ENCODE results near the gene PPHLN1. TPM values are rescaled to one million over a fixed set of nuclear protein-coding genes. Genes with fewer than 3 reads are reported as not detected.

The PPHLN1 gene
- total RNA-seq, 4 donors from 2014 or later: 39.5 to 45.5 (median 41.7) TPM

DNA sequence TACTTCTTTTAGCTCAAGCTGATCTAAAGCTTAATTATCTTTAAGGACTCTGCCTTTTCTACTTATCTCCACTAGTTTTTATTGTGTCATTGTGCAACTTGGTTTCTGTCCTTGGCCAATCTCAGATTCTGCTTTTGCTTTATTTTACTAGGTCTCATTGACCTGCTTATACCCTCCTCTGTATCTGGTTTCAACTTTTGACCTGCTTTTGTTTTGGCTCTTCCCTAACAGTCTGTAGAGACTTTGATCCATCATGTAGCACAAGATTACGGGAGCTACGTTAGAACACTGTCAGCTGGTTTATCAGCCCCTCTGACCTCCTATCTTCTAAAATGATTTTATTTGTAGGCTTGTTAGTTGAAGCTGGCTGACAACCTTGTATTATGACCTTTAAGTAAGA lies 43.7 kb upstream of the PPHLN1 start:
- no peak overlapping the region for H3K4me3 ChIP-seq (ENCODE audit: low read depth, poor library complexity, severe bottlenecking)
- TF ChIP-seq, protein P1, sequence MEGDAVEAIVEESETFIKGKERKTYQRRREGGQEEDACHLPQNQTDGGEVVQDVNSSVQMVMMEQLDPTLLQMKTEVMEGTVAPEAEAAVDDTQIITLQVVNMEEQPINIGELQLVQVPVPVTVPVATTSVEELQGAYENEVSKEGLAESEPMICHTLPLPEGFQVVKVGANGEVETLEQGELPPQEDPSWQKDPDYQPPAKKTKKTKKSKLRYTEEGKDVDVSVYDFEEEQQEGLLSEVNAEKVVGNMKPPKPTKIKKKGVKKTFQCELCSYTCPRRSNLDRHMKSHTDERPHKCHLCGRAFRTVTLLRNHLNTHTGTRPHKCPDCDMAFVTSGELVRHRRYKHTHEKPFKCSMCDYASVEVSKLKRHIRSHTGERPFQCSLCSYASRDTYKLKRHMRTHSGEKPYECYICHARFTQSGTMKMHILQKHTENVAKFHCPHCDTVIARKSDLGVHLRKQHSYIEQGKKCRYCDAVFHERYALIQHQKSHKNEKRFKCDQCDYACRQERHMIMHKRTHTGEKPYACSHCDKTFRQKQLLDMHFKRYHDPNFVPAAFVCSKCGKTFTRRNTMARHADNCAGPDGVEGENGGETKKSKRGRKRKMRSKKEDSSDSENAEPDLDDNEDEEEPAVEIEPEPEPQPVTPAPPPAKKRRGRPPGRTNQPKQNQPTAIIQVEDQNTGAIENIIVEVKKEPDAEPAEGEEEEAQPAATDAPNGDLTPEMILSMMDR (IDR thresholded peaks at IDR 0.05): no peak
- no peak for TF ChIP-seq POLR2A (IDR thresholded peaks at IDR 0.05)
- WGBS, 2 donors: 82 to 84% methylated on average over 2 of the region's 2 CpGs
- intact Hi-C loops (cut with DNase I; ENCODE audit: low total_unique reads): no loop called here
- no peak for DNase-seq (ENCODE audit: low spot score in 2 of 2)

DNA sequence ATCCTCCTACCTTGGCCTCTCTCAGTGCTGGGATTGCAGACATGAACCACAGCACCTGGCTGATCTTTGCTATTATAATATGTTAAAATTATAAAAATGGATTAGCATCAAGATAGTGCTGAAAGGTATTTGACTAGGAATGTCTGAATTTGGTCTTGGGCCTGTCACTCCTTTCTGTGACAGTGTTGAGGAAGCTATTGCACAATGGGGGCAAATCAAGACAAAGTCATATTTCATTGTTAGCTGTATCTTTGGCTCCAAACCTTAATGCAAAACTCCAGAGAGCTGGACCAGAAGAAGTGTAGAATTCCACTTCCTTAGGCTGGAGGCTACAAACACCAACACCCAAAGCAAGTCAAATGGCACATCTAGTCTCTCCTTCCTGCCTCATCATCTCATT lies 42.2 kb upstream of the PPHLN1 start:
- no peak for DNase-seq (ENCODE audit: low spot score in 2 of 2)
- no peak for TF ChIP-seq POLR2A (IDR thresholded peaks at IDR 0.05)
- TF ChIP-seq, protein P1 (IDR thresholded peaks at IDR 0.05): no peak
- intact Hi-C loops (cut with DNase I; ENCODE audit: low total_unique reads): no loop called here
- H3K4me3 ChIP-seq (ENCODE audit: low read depth, poor library complexity, severe bottlenecking): no peak overlapping the region

DNA sequence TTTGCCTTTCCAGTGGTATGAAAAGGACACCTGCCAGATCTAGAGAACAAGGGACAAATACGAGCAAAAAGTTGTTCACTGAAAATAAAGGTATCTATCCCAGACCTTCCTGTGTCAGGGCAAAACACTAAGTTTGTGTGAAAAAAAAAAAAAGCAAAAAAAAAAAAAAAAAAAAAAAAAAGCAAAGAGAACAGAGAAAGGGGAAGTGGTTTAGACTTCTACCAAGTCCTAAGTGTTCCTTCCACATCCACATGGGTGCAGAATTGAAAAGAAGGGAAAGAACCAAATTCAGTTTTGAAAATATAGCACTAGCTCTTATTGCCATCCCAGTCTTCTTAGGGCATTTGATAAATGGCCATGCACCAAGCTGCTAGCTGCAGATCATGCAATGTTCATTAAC lies 41.8 kb upstream of the PPHLN1 start:
- WGBS, 2 donors: 82 to 85% methylated on average over 1 of the region's 1 CpG
- H3K4me3 ChIP-seq (ENCODE audit: low read depth, poor library complexity, severe bottlenecking): no peak overlapping the region
- DNase-seq (ENCODE audit: low spot score in 2 of 2): no peak
- intact Hi-C loops (cut with DNase I; ENCODE audit: low total_unique reads): no loop called here
- TF ChIP-seq, protein P1 (IDR thresholded peaks at IDR 0.05): no peak
- TF ChIP-seq POLR2A (IDR thresholded peaks at IDR 0.05): no peak

DNA sequence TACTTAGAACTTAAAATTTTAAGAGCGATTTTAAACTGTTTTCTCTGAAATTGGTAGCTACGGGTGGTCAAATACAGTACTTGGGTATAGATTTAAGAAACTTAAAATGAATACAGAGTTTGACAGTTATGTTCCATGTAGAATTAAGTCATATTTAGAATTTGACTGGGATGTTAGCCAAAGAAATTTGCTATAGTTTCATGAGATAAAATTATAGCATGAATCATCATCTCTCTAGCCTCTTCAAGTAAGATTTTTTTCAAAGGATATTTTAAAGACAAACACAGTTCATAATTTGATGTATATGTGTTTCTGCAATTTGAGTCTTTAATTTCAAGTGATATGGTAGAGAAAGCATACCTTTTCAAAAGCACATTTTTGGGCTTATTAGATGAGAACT lies 41.1 kb upstream of the PPHLN1 start:
- intact Hi-C loops (cut with DNase I; ENCODE audit: low total_unique reads): no loop called here
- TF ChIP-seq, protein P1 (IDR thresholded peaks at IDR 0.05): no peak
- TF ChIP-seq POLR2A (IDR thresholded peaks at IDR 0.05): no peak
- DNase-seq (ENCODE audit: low spot score in 2 of 2): no peak
- 63 to 64% methylated on average over 2 of the region's 2 CpGs for WGBS, 2 donors
- no peak overlapping the region for H3K4me3 ChIP-seq (ENCODE audit: low read depth, poor library complexity, severe bottlenecking)

DNA sequence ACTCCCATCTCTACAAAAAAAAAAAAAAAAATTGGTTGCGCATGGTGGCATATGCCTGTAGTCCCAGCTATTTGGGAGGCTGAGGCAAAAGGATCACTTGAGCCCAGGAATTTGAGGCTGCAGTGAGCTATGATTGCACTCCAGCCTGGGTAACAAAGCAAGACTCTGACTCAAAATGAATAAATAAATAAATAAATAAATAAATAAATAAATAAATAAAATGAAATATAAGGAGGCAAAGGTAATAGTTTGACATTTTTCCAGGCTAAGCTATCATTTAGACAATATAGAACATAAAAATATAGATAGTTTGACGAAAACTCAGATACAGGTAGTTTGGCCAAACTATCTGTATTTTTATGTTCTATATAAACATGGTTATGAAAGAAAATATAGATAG lies 40.5 kb upstream of the PPHLN1 start:
- intact Hi-C loops (cut with DNase I; ENCODE audit: low total_unique reads): no loop called here
- no peak overlapping the region for H3K4me3 ChIP-seq (ENCODE audit: low read depth, poor library complexity, severe bottlenecking)
- no peak for DNase-seq (ENCODE audit: low spot score in 2 of 2)
- TF ChIP-seq POLR2A (IDR thresholded peaks at IDR 0.05): no peak
- TF ChIP-seq, protein P1 (IDR thresholded peaks at IDR 0.05): no peak
- 94 to 96% methylated on average over 2 of the region's 2 CpGs for WGBS, 2 donors

DNA sequence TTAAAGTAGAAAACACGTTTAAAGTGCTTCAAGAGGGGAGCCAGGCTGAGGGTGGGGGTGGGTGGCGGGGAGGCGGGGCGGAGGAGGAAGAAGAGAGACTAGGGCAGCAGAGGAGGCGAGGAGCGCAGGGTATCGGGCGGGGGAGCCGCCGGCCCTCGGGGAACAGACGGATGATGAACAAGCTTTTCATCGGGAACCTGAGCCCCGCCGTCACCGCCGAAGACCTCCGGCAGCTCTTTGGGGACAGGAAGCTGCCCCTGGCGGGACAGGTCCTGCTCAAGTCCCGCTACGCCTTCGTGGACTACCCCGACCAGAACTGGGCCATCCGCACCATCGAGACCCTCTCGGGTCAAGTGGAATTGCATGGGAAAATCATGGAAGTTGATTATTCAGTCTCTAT lies 39.2 kb upstream of the PPHLN1 start:
- no peak overlapping the region for H3K4me3 ChIP-seq (ENCODE audit: low read depth, poor library complexity, severe bottlenecking)
- intact Hi-C loops (cut with DNase I; ENCODE audit: low total_unique reads): no loop called here
- no peak for DNase-seq (ENCODE audit: low spot score in 2 of 2)
- 91 to 93% methylated on average over 26 of the region's 26 CpGs for WGBS, 2 donors
- TF ChIP-seq POLR2A (IDR thresholded peaks at IDR 0.05): no peak
- TF ChIP-seq, protein P1 (IDR thresholded peaks at IDR 0.05): no peak

All from lower leg skin (tissue), 4 donors.